Measurements from ENCODE around the gene PIK3CD. TPM values are rescaled to one million over a fixed set of nuclear protein-coding genes. Genes with fewer than 3 reads are reported as not detected.

Gene PIK3CD
- polyA plus RNA-seq, 1 of the 3 experiments (the other 2 are of a cell fraction): 6.0 TPM

GRCh38 chr1:9646037-9646436 is 5.5 kb upstream of the PIK3CD start:
- Histone ChIP-seq H3K4me1 (ENCODE audit: control insufficient read depth in 1 of 2, insufficient read depth in 2 of 2, low read depth in 1 of 2, low read length in 1 of 2) (no peaks in the 10 kb centered on the region), H3K4me3 (ENCODE audit: low read depth in 2 of 2, low read length in 1 of 2) (no peak overlapping the region), H3K27ac (ENCODE audit: low read depth in 2 of 2, low read length in 1 of 2) (no peak overlapping the region), H4K20me1 (ENCODE audit: insufficient read depth) (no peaks in the 10 kb centered on the region), H3K9me2 (no peaks in the 10 kb centered on the region), H3K9ac (no peak overlapping the region), H3K36me3 (replicated peaks in 1 of 2; ENCODE audit: control insufficient read depth in 1 of 2, insufficient read depth in 2 of 2, low read length in 1 of 2) (no peaks in the 10 kb centered on the region), H3K79me2 (ENCODE audit: insufficient read depth) (no peaks in the 10 kb centered on the region), H3K27me3 (ENCODE audit: insufficient read depth) (peaks cover 8% of the 10 kb centered on the region; the same call in 1 of the 2 replicates), H2AFZ (ENCODE audit: low read depth) (no peak overlapping the region), H3F3A (replicated peaks; ENCODE audit: insufficient read depth) (no peaks in the 10 kb centered on the region), H3K9me3 (no peaks in the 10 kb centered on the region), H3K4me2 (no peak overlapping the region)
- 92% methylated on average over 13 of the region's 13 CpGs for WGBS (ENCODE audit: low lambda C conversion rate)
- ChIA-PET CTCF (interaction anchor here (1.0 to 3.0 kb wide), 2 partner anchors 9 to 19 kb away, joined by 3 to 18 read pairs; no protein-coding TSS in a partner anchor), POLR2A (no interaction called here)
- no peak for TF ChIP-seq MXI1 (IDR thresholded peaks at IDR 0.05; ENCODE audit: low read depth, low read length)
- TF ChIP-seq MEF2A (IDR thresholded peaks at IDR 0.05; ENCODE audit: borderline replicate concordance, low read depth): no peak
- no peak for TF ChIP-seq SMC3 (IDR thresholded peaks at IDR 0.05; ENCODE audit: low read depth, low read length)
- no peak for TF ChIP-seq ZBTB33 (IDR thresholded peaks at IDR 0.05; ENCODE audit: borderline replicate concordance, low read depth)
- TF ChIP-seq RCOR1 (IDR thresholded peaks at IDR 0.05; ENCODE audit: low read length): no peak
- no peak for TF ChIP-seq USF1 (IDR thresholded peaks at IDR 0.05; ENCODE audit: borderline replicate concordance, low read depth)
- TF ChIP-seq FOSL2 (IDR thresholded peaks at IDR 0.05; ENCODE audit: borderline replicate concordance, low read depth): no peak
- no peak for TF ChIP-seq REST (IDR thresholded peaks at IDR 0.05; ENCODE audit: low read depth, low read length)
- TF ChIP-seq RXRA (IDR thresholded peaks at IDR 0.05; ENCODE audit: borderline replicate concordance, low read depth): no peak
- TF ChIP-seq CTCF (IDR thresholded peaks at IDR 0.05): no peak
- TF ChIP-seq SIN3A (IDR thresholded peaks at IDR 0.05; ENCODE audit: borderline replicate concordance, low read depth, low read length): no peak
- TF ChIP-seq NRF1 (IDR thresholded peaks at IDR 0.05; ENCODE audit: low read depth, low read length): no peak
- no peak for TF ChIP-seq TAF1 (IDR thresholded peaks at IDR 0.05; ENCODE audit: borderline replicate concordance, low read depth, low read length)
- no peak for TF ChIP-seq MAX (IDR thresholded peaks at IDR 0.05; ENCODE audit: low read depth)
- TF ChIP-seq USF2 (IDR thresholded peaks at IDR 0.05; ENCODE audit: borderline replicate concordance, low read depth, low read length): no peak
- TF ChIP-seq FOXM1 (IDR thresholded peaks at IDR 0.05; ENCODE audit: low read depth): no peak
- TF ChIP-seq EZH2phosphoT487 (IDR thresholded peaks at IDR 0.05; ENCODE audit: borderline replicate concordance, low read depth): no peak
- no peak for TF ChIP-seq NFIC (IDR thresholded peaks at IDR 0.05; ENCODE audit: borderline replicate concordance)
- no peak for DNase-seq

Measured in SK-N-SH (cell line).